Naive thymus-derived CD8-positive, alpha-beta T cell (primary cell): ENCODE measurements around the gene PKD1L1. TPM values are rescaled to one million over a fixed set of nuclear protein-coding genes. Genes with fewer than 3 reads are reported as not detected.

Source experiments
- ATAC-seq, 2 donors: fragments of 150-1000 bp; cut with Tn5 transposase in 1 of 2; sonication (Bioruptor Pico), chemical (Tn5 transposase) in 1 of 2; 1 replicate in 1 of 2; 2 replicates in 1 of 2; pipeline ENCODE4 v1.10.0; 2021; ENCODE audit warnings: mild to moderate bottlenecking in 2 of 2, moderate library complexity in 2 of 2
- POLR2A ChIA-PET: fragments of 350-600 bp; sonication (Branson Sonifier 250); formaldehyde crosslinking; loops from one replicate; lab custom pipeline; 2021; ENCODE audit warnings: antibody characterized with exemption; lab: Charles Lee
- DNase-seq, 10 donors: peaks; one replicate each; pipeline versions ENCODE4 v3.0.0 to v3.0.0-alpha.2; 2020 to 2022
- H3K27ac Mint-ChIP-seq, 10 donors: one replicate each; pipeline ENCODE4 v1.8.0; 2020 to 2022; ENCODE audit warnings: mild to moderate bottlenecking in 10 of 10, mixed read lengths in 10 of 10, moderate library complexity in 4 of 10, inconsistent platforms in 1 of 10
- H3K27me3 Mint-ChIP-seq, 5 donors: one replicate each; pipeline ENCODE4 v1.8.0; 2021 to 2022; ENCODE audit warnings: mixed read lengths in 5 of 5
- H3K36me3 Mint-ChIP-seq, 3 donors: one replicate each; pipeline ENCODE4 v1.8.0; 2020 to 2022; ENCODE audit warnings: mixed read lengths in 3 of 3, mild to moderate bottlenecking in 2 of 3, inconsistent platforms in 1 of 3
- H3K4me1 Mint-ChIP-seq, 4 donors: one replicate each; pipeline ENCODE4 v1.8.0; 2021 to 2022; ENCODE audit warnings: mixed read lengths in 4 of 4
- H3K4me3 Mint-ChIP-seq, 10 donors: one replicate each; pipeline ENCODE4 v1.8.0; 2020 to 2022; ENCODE audit warnings: mild to moderate bottlenecking in 10 of 10, mixed read lengths in 10 of 10, moderate library complexity in 6 of 10, inconsistent platforms in 1 of 10
- H3K9me3 Mint-ChIP-seq, 9 donors: one replicate each; pipeline ENCODE4 v1.8.0; 2020 to 2022; ENCODE audit warnings: mixed read lengths in 9 of 9, mild to moderate bottlenecking in 3 of 9, inconsistent platforms in 1 of 9, moderate library complexity in 1 of 9
- polyA plus RNA-seq, 3 donors: library from polyadenylated mRNA; unstranded; fragments of 300-500 nt; fragmentation: Illumina TruSeq; gene quantifications; one replicate each; pipeline ENCODE4 v1.2.3, GENCODE V29; 2021
- total RNA-seq, 8 experiments: library from RNA in 2 of 8; stranded (reverse) in 2 of 8; gene quantifications; one replicate each; pipeline ENCODE4 v1.2.3 and lab custom pipeline; 2021 to 2026

Gene PKD1L1
- total and polyA plus RNA-seq, 5 experiments from 2014 or later: 0.07 to 0.78 (median 0.37) TPM; not detected in 1

DNA sequence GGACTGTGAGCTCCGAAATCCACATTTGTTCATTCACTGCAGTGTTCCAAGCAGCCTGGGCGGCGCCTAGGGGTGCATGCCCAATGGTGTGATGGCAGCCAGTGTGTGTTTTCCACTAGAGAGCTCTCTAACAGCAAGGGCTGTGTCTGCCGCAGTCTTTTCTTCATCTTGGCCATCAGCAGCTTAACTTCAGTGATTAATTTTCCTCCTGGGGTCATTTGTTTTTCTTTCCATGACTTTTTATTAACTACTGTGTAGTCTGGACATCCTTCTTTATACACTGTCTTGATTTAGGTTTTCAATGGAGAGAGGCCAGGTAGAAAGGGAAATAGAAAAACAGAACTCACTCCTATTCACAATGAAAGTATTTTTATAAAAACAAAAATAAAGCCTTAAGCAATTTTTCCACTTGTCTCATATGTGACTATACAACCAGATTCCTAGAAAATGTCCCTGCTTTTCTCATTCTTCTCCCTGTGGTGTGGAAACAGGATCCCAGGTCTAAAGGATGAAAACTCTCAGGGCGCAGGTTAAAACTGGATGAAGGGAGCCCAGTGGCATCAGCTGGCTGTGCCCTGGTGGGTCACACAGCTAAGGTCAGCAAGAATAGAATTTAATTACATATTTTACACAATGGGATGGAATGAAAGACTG is 176.8 kb downstream of the PKD1L1 start:
- no peaks in the 10 kb centered on the region for H3K36me3 Mint-ChIP-seq
- H3K4me3 Mint-ChIP-seq: no peak overlapping the region
- H3K9me3 Mint-ChIP-seq: peaks cover 0 to 9% (median under 1%) of the 10 kb centered on the region in 9 donors
- no peak overlapping the region for H3K27ac Mint-ChIP-seq
- ATAC-seq (no peak), DNase-seq (no peak)
- H3K4me1 Mint-ChIP-seq: peaks cover 0 to 3% (median 0%) of the 10 kb centered on the region in 4 donors
- H3K27me3 Mint-ChIP-seq: peaks cover 0 to 8% (median 6%) of the 10 kb centered on the region in 5 donors
- POLR2A ChIA-PET: no interaction called here

- POLR2A ChIA-PET: no interaction called here
- DNase-seq: no peak
- Mint-ChIP-seq H3K27ac (no peak overlapping the region), H3K4me3 (no peak overlapping the region), H3K36me3 (no peaks in the 10 kb centered on the region), H3K9me3 (peaks cover 0 to 9% (median 2%) of the 10 kb centered on the region in 9 donors), H3K27me3 (peaks cover 0 to 8% (median 1%) of the 10 kb centered on the region in 5 donors), H3K4me1 (peaks cover 0 to 11% (median 0%) of the 10 kb centered on the region in 4 donors)
- no peak for ATAC-seq
These were observed 182.1 kb downstream of the PKD1L1 start for GRCh38 chr7:47766126-47766525.

DNA sequence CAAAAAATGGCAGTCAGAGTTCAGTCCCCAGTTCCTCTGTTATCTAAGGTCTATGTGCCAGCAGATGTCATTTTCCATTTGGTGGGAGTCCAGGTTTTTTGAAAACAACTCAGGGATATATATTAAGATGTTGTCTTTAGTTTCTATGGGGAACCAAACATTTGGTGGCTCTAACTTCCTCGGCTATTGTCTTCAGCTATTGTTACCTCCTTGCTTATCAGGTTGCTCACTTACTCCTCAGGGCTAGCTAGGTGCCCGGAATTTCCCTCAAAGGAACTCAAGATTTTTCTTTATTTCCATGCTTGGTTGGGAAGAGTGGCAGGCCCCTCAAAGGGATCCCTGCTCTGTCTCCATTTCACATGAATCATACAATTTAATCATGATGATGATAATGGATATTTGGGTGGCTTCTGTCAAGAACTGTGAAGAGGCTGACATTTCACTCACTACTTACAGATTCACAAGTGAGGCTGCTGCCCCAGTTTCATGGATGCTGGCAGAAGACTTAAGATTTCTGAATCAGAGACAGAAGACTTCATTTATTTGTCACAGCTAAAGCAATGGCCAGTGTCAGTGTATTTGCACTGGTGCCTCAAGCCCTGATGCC is 182.8 kb downstream of the PKD1L1 start:
- POLR2A ChIA-PET: no interaction called here
- H3K9me3 Mint-ChIP-seq: peaks cover 0 to 9% (median 2%) of the 10 kb centered on the region in 9 donors
- peaks cover 0 to 8% (median 1%) of the 10 kb centered on the region in 5 donors for H3K27me3 Mint-ChIP-seq
- H3K4me3 Mint-ChIP-seq: no peak overlapping the region
- peak overlapping the region in 1 of 10 donors; percentile 15 for H3K27ac Mint-ChIP-seq
- H3K36me3 Mint-ChIP-seq: no peaks in the 10 kb centered on the region
- H3K4me1 Mint-ChIP-seq: peaks cover 0 to 11% (median 0%) of the 10 kb centered on the region in 4 donors
- DNase-seq: no peak
- no peak for ATAC-seq

DNA sequence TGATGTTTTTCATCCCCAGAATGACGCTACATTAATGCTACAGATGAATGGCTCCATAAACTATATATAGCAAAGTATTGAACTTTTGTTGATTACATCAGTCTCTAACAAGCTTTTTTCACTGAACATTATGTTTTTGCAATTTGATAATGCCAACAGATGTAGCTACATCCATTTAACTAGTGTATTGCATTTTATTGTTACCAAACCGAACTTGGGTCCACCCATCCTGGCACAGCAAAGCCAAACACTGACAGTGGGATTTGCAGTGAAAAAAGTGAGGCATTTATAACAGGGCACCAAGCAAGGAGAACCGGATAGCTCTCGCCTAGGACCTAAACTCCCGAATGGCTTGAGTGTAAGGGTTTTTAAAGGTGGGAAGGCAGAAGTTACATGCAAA is 183.5 kb downstream of the PKD1L1 start:
- Mint-ChIP-seq H3K4me1 (peaks cover 0 to 11% (median 0%) of the 10 kb centered on the region in 4 donors), H3K27ac (no peak overlapping the region), H3K36me3 (no peaks in the 10 kb centered on the region), H3K9me3 (peaks cover 0 to 9% (median 2%) of the 10 kb centered on the region in 9 donors), H3K4me3 (no peak overlapping the region), H3K27me3 (peaks cover 0 to 8% (median 1%) of the 10 kb centered on the region in 5 donors)
- DNase-seq: no peak
- ATAC-seq: no peak
- POLR2A ChIA-PET: no interaction called here

GRCh38 chr7:47763063-47763974 is 184.9 kb downstream of the PKD1L1 start:
- Mint-ChIP-seq H3K4me3 (peak overlapping the region in 1 of 10 donors; percentile 16), H3K9me3 (peaks cover 0 to 5% (median 0%) of the 10 kb centered on the region in 9 donors), H3K4me1 (peaks cover 0 to 13% (median under 1%) of the 10 kb centered on the region in 4 donors), H3K27ac (peak overlapping the region in 2 of 10 donors; percentile 37 to 39), H3K27me3 (peaks cover 0 to 9% (median 2%) of the 10 kb centered on the region in 5 donors), H3K36me3 (no peaks in the 10 kb centered on the region)
- ATAC-seq (peak in 1 of 2 donors; percentile 39), DNase-seq (no peak)
- POLR2A ChIA-PET: no interaction called here

GRCh38 chr7:47762746-47763062 is 185.6 kb downstream of the PKD1L1 start:
- peaks cover 0 to 8% (median 3%) of the 10 kb centered on the region in 5 donors for H3K27me3 Mint-ChIP-seq
- no peak overlapping the region for H3K4me3 Mint-ChIP-seq
- H3K9me3 Mint-ChIP-seq: peaks cover 0 to 2% (median 0%) of the 10 kb centered on the region in 9 donors
- POLR2A ChIA-PET: no interaction called here
- peaks cover 0 to 13% (median under 1%) of the 10 kb centered on the region in 4 donors for H3K4me1 Mint-ChIP-seq
- H3K36me3 Mint-ChIP-seq: no peaks in the 10 kb centered on the region
- ATAC-seq (no peak), DNase-seq (no peak)
- peak overlapping the region in 1 of 10 donors; percentile 39 for H3K27ac Mint-ChIP-seq

DNA sequence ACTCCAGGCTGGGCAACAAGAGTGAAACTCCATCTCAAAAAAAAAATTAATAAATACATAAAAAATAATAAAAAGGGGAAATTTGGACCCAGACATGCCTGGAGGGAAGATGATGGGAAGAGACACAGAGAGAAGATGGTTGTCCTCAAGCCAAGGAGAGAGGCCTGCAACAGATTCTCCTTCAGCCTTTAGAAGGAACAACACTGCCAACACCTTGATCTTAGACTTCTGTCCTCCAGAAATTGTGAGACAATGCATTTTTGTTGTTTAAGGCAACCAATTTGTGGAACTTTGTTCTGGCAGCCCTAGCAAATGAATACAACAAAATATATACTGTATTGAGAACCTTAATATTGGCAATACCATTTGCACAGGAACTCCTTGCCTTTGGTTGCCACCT is 186.1 kb downstream of the PKD1L1 start:
- H3K9me3 Mint-ChIP-seq: peaks cover 0 to 2% (median 0%) of the 10 kb centered on the region in 9 donors
- H3K27ac Mint-ChIP-seq: no peak overlapping the region
- H3K27me3 Mint-ChIP-seq: peaks cover 0 to 7% (median 3%) of the 10 kb centered on the region in 5 donors
- no peak overlapping the region for H3K4me3 Mint-ChIP-seq
- H3K4me1 Mint-ChIP-seq: peaks cover 0 to 13% (median under 1%) of the 10 kb centered on the region in 4 donors
- POLR2A ChIA-PET: no interaction called here
- ATAC-seq (no peak), DNase-seq (no peak)
- H3K36me3 Mint-ChIP-seq: no peaks in the 10 kb centered on the region

GRCh38 chr7:47759056-47759706 is 189.1 kb downstream of the PKD1L1 start:
- POLR2A ChIA-PET: no interaction called here
- ATAC-seq: no peak
- peaks cover 0 to 13% (median under 1%) of the 10 kb centered on the region in 4 donors for H3K4me1 Mint-ChIP-seq
- DNase-seq: no peak
- H3K36me3 Mint-ChIP-seq: no peaks in the 10 kb centered on the region
- H3K27me3 Mint-ChIP-seq: peaks cover 0 to 11% (median 7%) of the 10 kb centered on the region in 5 donors
- no peak overlapping the region for H3K27ac Mint-ChIP-seq
- H3K9me3 Mint-ChIP-seq: no peaks in the 10 kb centered on the region
- H3K4me3 Mint-ChIP-seq: no peak overlapping the region

DNA sequence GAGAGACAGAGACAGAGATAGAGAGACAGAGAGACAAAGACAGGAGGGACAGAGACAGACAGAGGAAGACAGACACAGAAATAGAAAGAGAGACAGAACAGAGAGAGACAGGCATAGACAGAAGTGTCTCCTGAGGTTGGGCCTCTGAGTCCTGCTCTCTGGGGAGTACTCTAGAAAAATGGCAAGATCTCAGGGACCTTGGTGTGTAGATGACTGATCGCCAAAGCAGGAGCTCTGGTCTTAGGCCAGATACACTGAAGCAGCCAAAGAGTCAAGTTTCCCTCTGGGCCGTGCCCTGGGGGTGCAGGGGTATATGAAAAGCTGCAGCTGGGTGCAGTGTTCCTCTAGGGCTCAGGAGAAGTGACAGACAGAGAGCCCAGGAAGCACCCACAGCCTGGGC is 189.7 kb downstream of the PKD1L1 start:
- Mint-ChIP-seq H3K4me1 (peaks cover 0 to 11% (median under 1%) of the 10 kb centered on the region in 4 donors), H3K27ac (no peak overlapping the region), H3K4me3 (no peak overlapping the region), H3K9me3 (no peaks in the 10 kb centered on the region), H3K36me3 (no peaks in the 10 kb centered on the region), H3K27me3 (peaks cover 0 to 11% (median 7%) of the 10 kb centered on the region in 5 donors)
- POLR2A ChIA-PET: no interaction called here
- no peak for ATAC-seq
- DNase-seq: no peak

- Mint-ChIP-seq H3K27ac (no peak overlapping the region), H3K9me3 (no peaks in the 10 kb centered on the region), H3K4me1 (peaks cover 0 to 5% (median under 1%) of the 10 kb centered on the region in 4 donors), H3K4me3 (no peak overlapping the region), H3K36me3 (no peaks in the 10 kb centered on the region), H3K27me3 (peaks cover 0 to 11% (median 7%) of the 10 kb centered on the region in 5 donors)
- DNase-seq (no peak), ATAC-seq (no peak)
- POLR2A ChIA-PET: no interaction called here
These were observed 190.3 kb downstream of the PKD1L1 start for GRCh38 chr7:47757921-47758411.

DNA sequence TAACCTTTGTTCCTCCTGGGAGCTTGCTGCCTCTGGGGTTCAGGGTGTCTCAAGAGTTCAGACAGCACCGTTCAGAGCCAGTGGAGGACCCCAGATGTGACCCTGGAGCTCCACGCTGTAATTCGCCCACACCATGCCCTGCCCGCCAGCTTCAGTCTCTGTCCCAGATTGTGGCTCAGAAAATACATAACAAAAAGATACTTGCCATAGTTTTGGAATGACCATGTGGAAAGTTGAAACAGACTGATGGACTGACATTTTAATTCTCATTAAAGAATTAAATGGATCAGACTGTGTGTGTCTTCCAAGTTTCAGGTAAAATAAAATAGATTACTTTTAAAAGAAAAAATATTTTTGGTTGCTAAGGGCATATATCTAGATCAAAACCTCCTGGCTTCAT is 191.6 kb downstream of the PKD1L1 start:
- peaks cover 0 to 2% (median under 1%) of the 10 kb centered on the region in 4 donors for H3K4me1 Mint-ChIP-seq
- POLR2A ChIA-PET: no interaction called here
- H3K27me3 Mint-ChIP-seq: peaks cover 0 to 11% (median 9%) of the 10 kb centered on the region in 5 donors
- no peak for DNase-seq
- no peak overlapping the region for H3K27ac Mint-ChIP-seq
- H3K4me3 Mint-ChIP-seq: no peak overlapping the region
- no peaks in the 10 kb centered on the region for H3K36me3 Mint-ChIP-seq
- H3K9me3 Mint-ChIP-seq: peaks cover 0 to 6% (median 0%) of the 10 kb centered on the region in 9 donors
- ATAC-seq: no peak

GRCh38 chr7:47755248-47755647 is 193.0 kb downstream of the PKD1L1 start:
- ATAC-seq (no peak), DNase-seq (no peak)
- no peaks in the 10 kb centered on the region for H3K36me3 Mint-ChIP-seq
- peak overlapping the region in 2 of 10 donors; percentile 9 to 11 for H3K27ac Mint-ChIP-seq
- no peak overlapping the region for H3K4me3 Mint-ChIP-seq
- peaks cover 0 to 6% (median 0%) of the 10 kb centered on the region in 9 donors for H3K9me3 Mint-ChIP-seq
- peaks cover 0 to 9% (median 9%) of the 10 kb centered on the region in 5 donors for H3K27me3 Mint-ChIP-seq
- peaks cover 8 to 11% (median 10%) of the 10 kb centered on the region in 4 donors for H3K4me1 Mint-ChIP-seq
- POLR2A ChIA-PET: no interaction called here
